ENCODE data around the gene MAP2K5. TPM values are rescaled to one million over a fixed set of nuclear protein-coding genes. Genes with fewer than 3 reads are reported as not detected.

The MAP2K5 gene
- total RNA-seq, 1 experiment from 2014 or later, result 13.6 TPM

DNA sequence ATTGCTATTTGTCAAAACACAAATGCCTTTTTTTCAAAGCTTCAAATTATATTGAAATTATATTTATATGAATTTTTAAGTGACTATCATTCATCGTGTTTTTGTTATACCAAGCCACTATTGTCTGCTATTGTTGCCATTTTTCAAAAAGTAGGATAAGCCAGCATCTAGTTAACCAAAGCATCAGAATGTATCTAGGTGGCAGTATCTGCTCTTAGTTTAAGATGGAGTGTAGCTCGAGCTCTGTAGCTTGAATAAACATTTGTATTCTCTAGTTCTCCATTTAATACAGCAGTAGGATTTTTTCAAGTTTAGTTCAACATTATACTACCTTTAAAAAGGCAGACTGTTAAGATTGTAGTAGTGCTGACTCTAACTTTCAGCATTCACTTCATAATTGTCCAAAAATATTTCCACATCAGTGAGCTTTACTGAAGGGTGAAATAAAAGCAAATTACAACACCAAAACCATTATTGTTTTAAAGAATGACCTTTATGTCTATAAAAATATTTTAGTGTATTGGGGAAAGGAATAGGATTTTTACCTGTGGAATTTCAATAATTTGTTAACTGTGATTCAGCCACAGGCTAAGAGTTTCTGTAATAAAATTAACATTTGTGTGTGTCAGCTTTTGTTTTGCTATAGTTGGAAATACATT is 41.2 kb upstream of the MAP2K5 start:
- TF ChIP-seq ZNF219 (CRISPR knock-in tag; IDR thresholded peaks at IDR 0.05; ENCODE audit: borderline replicate concordance), result no peak
- TF ChIP-seq ZBTB21 (CRISPR knock-in tag; IDR thresholded peaks at IDR 0.05; ENCODE audit: borderline replicate concordance), result no peak
- no peak for TF ChIP-seq NFATC4 (CRISPR knock-in tag; IDR thresholded peaks at IDR 0.05)
- no peak for TF ChIP-seq MXD4 (CRISPR knock-in tag; IDR thresholded peaks at IDR 0.05; ENCODE audit: borderline replicate concordance)
- TF ChIP-seq, protein P1, sequence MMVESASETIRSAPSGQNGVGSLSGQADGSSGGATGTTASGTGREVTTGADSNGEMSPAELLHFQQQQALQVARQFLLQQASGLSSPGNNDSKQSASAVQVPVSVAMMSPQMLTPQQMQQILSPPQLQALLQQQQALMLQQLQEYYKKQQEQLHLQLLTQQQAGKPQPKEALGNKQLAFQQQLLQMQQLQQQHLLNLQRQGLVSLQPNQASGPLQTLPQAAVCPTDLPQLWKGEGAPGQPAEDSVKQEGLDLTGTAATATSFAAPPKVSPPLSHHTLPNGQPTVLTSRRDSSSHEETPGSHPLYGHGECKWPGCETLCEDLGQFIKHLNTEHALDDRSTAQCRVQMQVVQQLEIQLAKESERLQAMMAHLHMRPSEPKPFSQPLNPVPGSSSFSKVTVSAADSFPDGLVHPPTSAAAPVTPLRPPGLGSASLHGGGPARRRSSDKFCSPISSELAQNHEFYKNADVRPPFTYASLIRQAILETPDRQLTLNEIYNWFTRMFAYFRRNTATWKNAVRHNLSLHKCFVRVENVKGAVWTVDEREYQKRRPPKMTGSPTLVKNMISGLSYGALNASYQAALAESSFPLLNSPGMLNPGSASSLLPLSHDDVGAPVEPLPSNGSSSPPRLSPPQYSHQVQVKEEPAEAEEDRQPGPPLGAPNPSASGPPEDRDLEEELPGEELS (CRISPR knock-in tag; IDR thresholded peaks at IDR 0.05), result no peak
- no peak for TF ChIP-seq GABPB1 (CRISPR knock-in tag; IDR thresholded peaks at IDR 0.05)
- no peak for TF ChIP-seq TEAD4 (CRISPR knock-in tag; IDR thresholded peaks at IDR 0.05)
- TF ChIP-seq ZNF263 (CRISPR knock-in tag; IDR thresholded peaks at IDR 0.05; ENCODE audit: low read depth), result no peak
- no peak for TF ChIP-seq NR1H2 (CRISPR knock-in tag; IDR thresholded peaks at IDR 0.05)
- no peak for TF ChIP-seq SP1 (CRISPR knock-in tag; conservative IDR thresholded peaks at IDR 0.05)
- TF ChIP-seq, protein P2, sequence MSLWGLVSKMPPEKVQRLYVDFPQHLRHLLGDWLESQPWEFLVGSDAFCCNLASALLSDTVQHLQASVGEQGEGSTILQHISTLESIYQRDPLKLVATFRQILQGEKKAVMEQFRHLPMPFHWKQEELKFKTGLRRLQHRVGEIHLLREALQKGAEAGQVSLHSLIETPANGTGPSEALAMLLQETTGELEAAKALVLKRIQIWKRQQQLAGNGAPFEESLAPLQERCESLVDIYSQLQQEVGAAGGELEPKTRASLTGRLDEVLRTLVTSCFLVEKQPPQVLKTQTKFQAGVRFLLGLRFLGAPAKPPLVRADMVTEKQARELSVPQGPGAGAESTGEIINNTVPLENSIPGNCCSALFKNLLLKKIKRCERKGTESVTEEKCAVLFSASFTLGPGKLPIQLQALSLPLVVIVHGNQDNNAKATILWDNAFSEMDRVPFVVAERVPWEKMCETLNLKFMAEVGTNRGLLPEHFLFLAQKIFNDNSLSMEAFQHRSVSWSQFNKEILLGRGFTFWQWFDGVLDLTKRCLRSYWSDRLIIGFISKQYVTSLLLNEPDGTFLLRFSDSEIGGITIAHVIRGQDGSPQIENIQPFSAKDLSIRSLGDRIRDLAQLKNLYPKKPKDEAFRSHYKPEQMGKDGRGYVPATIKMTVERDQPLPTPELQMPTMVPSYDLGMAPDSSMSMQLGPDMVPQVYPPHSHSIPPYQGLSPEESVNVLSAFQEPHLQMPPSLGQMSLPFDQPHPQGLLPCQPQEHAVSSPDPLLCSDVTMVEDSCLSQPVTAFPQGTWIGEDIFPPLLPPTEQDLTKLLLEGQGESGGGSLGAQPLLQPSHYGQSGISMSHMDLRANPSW (CRISPR knock-in tag; conservative IDR thresholded peaks at IDR 0.05; ENCODE audit: low read depth), result no peak

DNA sequence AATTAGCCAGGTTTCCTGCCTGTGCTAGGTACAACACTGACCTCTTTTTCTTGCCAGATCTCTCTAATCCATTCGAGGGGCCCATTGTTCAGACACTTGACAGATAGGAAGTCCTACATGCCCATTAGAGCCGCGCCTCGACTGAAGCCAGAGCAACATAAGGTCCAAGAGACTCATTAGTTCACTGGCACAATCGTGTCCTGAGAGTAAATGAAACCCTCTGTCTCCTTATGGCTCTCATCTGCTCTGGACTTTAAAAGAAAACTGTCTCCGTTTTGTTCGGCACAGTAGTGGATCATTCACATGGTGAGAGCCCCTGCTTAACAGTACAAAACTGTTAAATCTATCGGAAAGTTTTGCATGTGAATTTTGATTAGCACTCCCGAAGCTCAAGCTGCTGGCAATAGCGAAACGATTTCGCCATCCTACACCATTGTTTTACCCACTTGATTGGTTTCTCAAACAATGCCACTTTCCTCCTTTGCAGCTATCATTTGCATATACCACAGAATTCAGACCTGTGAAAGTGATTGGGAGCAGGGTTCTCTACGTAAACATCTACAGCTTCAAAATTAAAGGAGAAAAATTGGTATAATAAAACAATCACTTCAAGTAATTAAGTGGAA is 40.6 kb upstream of the MAP2K5 start:
- H3K4me1 Mint-ChIP-seq, result peaks cover 19% of the 10 kb centered on the region
- H3K27me3 Mint-ChIP-seq (ENCODE audit: low read depth), result no peaks in the 10 kb centered on the region
- CTCF ChIA-PET, result interaction anchor here (0.6 to 1.8 kb wide), 12 partner anchors 20 to 769 kb away, joined by 3 to 10 read pairs (median 4); partner anchors contain the start of gene SKOR1
- ATAC-seq, result peak; percentile 64
- no peak for DNase-seq (ENCODE audit: low spot score)
- H3K4me3 Mint-ChIP-seq, result no peak overlapping the region
- H3K27ac Mint-ChIP-seq, result no peak overlapping the region
- POLR2A ChIA-PET, result no interaction called here
- no peaks in the 10 kb centered on the region for H3K36me3 Mint-ChIP-seq
- no peaks in the 10 kb centered on the region for H3K9me3 Mint-ChIP-seq
- TF ChIP-seq, protein P3, sequence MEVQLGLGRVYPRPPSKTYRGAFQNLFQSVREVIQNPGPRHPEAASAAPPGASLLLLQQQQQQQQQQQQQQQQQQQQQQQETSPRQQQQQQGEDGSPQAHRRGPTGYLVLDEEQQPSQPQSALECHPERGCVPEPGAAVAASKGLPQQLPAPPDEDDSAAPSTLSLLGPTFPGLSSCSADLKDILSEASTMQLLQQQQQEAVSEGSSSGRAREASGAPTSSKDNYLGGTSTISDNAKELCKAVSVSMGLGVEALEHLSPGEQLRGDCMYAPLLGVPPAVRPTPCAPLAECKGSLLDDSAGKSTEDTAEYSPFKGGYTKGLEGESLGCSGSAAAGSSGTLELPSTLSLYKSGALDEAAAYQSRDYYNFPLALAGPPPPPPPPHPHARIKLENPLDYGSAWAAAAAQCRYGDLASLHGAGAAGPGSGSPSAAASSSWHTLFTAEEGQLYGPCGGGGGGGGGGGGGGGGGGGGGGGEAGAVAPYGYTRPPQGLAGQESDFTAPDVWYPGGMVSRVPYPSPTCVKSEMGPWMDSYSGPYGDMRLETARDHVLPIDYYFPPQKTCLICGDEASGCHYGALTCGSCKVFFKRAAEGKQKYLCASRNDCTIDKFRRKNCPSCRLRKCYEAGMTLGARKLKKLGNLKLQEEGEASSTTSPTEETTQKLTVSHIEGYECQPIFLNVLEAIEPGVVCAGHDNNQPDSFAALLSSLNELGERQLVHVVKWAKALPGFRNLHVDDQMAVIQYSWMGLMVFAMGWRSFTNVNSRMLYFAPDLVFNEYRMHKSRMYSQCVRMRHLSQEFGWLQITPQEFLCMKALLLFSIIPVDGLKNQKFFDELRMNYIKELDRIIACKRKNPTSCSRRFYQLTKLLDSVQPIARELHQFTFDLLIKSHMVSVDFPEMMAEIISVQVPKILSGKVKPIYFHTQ (CRISPR knock-in tag; IDR thresholded peaks at IDR 0.05), result no peak
- TF ChIP-seq, protein P4, sequence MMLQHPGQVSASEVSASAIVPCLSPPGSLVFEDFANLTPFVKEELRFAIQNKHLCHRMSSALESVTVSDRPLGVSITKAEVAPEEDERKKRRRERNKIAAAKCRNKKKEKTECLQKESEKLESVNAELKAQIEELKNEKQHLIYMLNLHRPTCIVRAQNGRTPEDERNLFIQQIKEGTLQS (CRISPR knock-in tag; conservative IDR thresholded peaks at IDR 0.05), result no peak
- TF ChIP-seq, protein P5, sequence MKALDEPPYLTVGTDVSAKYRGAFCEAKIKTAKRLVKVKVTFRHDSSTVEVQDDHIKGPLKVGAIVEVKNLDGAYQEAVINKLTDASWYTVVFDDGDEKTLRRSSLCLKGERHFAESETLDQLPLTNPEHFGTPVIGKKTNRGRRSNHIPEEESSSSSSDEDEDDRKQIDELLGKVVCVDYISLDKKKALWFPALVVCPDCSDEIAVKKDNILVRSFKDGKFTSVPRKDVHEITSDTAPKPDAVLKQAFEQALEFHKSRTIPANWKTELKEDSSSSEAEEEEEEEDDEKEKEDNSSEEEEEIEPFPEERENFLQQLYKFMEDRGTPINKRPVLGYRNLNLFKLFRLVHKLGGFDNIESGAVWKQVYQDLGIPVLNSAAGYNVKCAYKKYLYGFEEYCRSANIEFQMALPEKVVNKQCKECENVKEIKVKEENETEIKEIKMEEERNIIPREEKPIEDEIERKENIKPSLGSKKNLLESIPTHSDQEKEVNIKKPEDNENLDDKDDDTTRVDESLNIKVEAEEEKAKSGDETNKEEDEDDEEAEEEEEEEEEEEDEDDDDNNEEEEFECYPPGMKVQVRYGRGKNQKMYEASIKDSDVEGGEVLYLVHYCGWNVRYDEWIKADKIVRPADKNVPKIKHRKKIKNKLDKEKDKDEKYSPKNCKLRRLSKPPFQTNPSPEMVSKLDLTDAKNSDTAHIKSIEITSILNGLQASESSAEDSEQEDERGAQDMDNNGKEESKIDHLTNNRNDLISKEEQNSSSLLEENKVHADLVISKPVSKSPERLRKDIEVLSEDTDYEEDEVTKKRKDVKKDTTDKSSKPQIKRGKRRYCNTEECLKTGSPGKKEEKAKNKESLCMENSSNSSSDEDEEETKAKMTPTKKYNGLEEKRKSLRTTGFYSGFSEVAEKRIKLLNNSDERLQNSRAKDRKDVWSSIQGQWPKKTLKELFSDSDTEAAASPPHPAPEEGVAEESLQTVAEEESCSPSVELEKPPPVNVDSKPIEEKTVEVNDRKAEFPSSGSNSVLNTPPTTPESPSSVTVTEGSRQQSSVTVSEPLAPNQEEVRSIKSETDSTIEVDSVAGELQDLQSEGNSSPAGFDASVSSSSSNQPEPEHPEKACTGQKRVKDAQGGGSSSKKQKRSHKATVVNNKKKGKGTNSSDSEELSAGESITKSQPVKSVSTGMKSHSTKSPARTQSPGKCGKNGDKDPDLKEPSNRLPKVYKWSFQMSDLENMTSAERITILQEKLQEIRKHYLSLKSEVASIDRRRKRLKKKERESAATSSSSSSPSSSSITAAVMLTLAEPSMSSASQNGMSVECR (CRISPR knock-in tag; IDR thresholded peaks at IDR 0.05; ENCODE audit: borderline replicate concordance), result no peak
- TF ChIP-seq, protein P6, sequence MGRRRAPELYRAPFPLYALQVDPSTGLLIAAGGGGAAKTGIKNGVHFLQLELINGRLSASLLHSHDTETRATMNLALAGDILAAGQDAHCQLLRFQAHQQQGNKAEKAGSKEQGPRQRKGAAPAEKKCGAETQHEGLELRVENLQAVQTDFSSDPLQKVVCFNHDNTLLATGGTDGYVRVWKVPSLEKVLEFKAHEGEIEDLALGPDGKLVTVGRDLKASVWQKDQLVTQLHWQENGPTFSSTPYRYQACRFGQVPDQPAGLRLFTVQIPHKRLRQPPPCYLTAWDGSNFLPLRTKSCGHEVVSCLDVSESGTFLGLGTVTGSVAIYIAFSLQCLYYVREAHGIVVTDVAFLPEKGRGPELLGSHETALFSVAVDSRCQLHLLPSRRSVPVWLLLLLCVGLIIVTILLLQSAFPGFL (CRISPR knock-in tag; IDR thresholded peaks at IDR 0.05; ENCODE audit: borderline replicate concordance), result no peak
- no peak for TF ChIP-seq ZNF416 (CRISPR knock-in tag; IDR thresholded peaks at IDR 0.05)
- TF ChIP-seq, protein P2 (CRISPR knock-in tag; conservative IDR thresholded peaks at IDR 0.05; ENCODE audit: low read depth), result no peak

More for the DNA sequence above, 41.2 kb upstream of the MAP2K5 start:
- ATAC-seq (peak; percentile 47), DNase-seq (ENCODE audit: low spot score) (no peak)
- ChIA-PET POLR2A (no interaction called here), CTCF (interaction anchor here (0.6 to 1.8 kb wide), 13 partner anchors 10 to 770 kb away, joined by 3 to 10 read pairs (median 4); partner anchors contain the start of gene SKOR1)
- H3K27ac Mint-ChIP-seq, result no peak overlapping the region
- H3K9me3 Mint-ChIP-seq, result no peaks in the 10 kb centered on the region
- H3K4me3 Mint-ChIP-seq, result no peak overlapping the region
- peaks cover 19% of the 10 kb centered on the region for H3K4me1 Mint-ChIP-seq
- no peaks in the 10 kb centered on the region for H3K27me3 Mint-ChIP-seq (ENCODE audit: low read depth)
- no peaks in the 10 kb centered on the region for H3K36me3 Mint-ChIP-seq

All from WTC11 (cell line).